Activated T-helper 9 cell treated with anti-CD3 and anti-CD28 coated beads, Interleukin-2, amount 50 U/mL, for 16 hours (primary cell): Measurements from ENCODE around the gene MS4A6A.
"Not testable (repeated sequence)": the region's sequence is repeated elsewhere in the genome, so short reads cannot be mapped to it uniquely, and the experiment has no call there.

Source experiments
- DNase-seq: peaks from one replicate; pipeline ENCODE4 v3.0.0-alpha.2; 2020; ENCODE audit warnings: low read depth

The MS4A6A gene, protein sequence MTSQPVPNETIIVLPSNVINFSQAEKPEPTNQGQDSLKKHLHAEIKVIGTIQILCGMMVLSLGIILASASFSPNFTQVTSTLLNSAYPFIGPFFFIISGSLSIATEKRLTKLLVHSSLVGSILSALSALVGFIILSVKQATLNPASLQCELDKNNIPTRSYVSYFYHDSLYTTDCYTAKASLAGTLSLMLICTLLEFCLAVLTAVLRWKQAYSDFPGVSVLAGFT

DNA sequence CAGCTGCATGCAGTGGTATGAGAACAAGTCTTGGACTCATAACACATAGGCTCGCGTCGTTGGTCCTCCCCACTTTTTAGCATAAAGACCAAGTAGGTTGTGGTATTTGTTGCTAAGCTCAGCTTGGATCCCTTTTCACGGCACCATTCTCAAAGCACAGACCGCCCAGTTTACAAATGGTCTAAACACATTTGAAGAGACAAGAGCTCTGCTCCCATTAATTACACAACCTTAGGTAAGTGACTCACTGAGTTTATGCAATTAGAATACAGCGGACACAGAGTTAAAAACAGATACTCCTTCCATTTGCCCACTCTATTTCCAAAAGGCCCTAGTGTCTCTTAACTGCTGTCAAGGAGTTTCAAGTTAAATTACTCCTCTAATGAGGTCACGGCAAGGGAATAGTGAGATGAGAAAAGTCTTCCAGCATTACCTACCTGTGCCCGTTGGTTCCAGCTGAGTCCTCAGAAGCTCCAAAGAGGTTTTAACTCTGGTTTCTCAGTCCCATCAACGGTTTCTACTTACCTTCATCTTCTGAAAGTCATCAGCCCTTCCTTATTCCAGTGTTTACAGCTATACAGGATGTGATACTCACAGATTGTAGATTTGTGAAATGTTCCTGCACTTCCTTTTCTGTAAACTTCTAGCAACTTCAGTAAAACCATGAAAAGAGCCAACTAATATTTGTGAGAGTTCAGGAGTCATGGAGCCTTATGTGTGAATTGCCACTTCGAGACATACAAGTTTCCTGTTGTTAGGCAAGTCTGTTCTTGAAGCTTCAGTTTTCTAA is at the start of gene MS4A6A:
Gene MS4A6A, minus strand, starts transcription at position 543 of the 790 bp plus-strand sequence. CDS start 1,356 bp downstream, outside the sequence.
- no peak for DNase-seq

DNA sequence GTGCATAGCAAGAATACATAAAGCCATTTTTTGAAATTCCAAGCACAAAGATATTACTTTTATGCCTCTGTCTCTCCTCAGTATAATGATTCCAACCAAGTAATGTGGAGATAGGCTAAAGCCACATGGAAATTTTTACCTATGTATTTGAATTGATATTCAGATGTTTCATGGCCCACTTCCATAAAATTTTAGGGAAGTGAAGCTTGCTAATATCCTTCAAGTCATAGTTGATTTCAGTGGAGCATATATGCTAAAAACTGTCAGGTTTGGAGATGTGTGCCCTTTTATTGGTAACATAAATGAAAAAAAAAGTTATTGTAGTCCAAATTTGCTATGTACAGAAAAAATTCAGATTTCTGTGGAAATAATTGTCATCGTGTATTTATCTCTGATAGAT is 47.8 kb upstream of the MS4A6A start:
- DNase-seq, result no peak

DNA sequence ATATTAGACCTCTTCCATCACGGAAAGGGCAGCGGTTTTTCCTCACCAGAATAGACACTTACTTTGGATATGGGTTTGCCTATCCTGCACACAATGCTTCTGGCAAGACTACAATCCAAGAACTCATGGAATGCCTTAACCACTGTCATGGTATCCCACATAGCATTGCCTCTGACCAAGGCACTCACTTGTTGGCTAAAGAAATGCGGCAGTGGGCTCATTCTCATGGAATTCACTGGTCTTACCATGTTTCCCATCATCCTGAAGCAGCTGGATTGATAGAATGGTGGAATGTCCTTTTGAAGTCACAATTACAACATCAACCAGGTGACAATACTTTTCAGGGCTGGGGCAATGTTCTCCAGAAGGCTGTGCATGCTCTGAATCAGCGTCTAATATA is 39.3 kb upstream of the MS4A6A start:
- DNase-seq, result no peak

DNA sequence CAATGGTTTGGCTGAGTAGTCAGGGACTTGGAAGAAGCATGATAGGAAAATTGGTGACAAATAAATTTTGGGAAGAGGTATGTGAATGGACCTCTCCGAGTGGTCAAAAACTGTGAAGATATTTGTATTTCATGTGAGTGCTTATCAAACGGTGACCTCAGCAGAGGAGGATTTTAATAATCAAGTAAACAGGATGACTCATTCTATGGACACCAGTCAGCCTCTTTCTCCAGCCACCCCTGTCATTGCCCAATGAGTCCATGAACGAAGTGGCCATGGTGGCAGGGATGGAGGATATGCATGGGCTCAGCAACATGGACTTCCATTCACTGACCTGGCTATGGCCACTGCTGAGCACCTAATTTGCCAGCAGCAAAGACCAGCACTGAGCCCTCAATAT is 38.8 kb upstream of the MS4A6A start:
- DNase-seq, result no peak

DNA sequence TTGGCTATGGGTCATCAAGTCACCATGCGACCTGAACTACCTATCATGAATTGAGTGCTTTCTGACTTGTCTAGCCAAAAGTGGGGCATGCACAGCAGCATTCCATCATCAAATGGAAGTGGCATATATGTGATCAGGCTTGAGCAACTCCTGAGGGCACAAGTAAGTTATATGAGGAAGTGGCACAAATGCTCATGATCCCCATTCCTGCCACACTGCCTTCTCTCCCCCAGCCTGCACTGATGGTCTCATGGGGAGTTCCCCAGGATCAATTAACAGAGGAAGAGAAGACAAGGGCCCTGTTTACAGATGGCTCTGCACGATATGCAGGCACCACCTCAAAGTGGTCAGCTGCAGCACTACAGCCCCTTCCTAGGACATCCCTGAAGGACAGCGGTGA is 38.3 kb upstream of the MS4A6A start:
- DNase-seq, result no peak

DNA sequence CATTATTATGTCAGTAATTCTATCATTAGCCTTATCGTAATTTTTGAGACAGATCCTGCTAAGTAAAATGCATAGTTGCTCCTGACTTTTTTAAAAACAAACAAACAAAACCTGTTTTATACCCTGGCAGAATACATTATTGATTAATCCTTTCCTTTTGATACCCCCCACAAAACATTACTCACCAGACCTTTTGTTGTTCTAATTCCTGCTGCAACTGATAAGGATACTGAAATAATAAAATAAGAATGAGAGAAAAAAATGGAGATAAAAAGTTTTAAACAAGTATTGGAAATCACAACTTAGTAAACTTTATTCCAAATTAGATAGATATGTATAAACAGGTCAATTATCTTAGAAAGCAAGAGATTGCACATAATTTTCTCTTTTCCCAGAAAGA is 31.5 kb upstream of the MS4A6A start:
- no peak for DNase-seq

DNA sequence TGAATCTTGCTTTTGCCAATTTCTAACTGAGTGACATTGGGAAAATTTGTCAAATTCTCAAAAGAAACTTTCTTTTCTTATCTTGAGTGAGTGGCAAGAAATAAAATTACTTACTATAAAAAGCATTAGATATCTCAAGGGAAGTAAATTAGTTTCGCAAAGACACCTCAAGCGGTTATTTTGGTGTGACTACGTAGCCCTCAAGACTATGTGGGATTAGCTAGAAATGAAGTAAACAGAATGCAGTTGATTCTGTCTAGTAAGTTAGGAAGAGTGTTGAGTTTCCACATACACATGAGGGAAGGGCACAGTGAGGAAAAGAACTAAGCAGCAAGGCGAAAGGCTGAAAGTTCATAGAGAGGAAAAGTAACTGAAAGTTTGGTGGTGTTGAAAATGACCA is 28.3 kb upstream of the MS4A6A start:
- DNase-seq, result no peak

DNA sequence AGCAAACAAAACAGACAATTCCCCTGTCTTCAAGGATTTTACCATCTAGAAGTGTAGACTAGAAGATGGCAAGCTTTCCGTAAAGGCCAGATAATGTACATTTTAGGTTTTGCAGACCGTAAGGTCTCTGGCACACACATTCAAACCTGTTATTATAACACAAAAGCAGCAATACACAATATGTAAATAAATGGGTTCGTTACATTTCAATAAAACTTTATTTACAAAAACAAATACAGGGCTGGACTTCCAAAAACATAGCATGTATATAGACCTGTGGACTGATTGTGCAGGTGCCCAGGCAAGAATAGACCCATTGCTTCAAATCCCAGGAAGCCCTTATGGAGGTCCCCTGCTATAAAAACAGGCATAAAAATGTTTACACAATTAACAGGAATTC is 27.1 kb upstream of the MS4A6A start:
- no peak for DNase-seq

DNA sequence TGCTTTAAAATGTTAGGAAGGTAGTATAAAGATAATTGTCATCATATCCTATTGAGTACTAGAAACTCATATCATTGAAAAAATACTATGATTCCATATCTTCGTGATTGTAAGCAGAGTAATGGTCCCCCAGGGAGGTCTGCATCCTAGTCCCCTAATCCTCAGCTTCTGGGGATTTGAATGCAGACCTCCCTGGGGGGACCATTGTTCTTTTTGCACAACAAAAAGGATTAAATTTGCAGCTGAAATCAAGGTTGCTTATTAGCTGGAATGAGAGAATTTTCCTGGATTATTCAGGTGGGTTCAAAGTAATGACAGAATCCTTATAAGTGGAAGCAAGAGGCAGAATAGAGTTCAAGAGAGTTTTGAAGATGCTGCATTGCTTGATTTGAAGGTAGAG is 26.1 kb upstream of the MS4A6A start:
- DNase-seq, result no peak

DNA sequence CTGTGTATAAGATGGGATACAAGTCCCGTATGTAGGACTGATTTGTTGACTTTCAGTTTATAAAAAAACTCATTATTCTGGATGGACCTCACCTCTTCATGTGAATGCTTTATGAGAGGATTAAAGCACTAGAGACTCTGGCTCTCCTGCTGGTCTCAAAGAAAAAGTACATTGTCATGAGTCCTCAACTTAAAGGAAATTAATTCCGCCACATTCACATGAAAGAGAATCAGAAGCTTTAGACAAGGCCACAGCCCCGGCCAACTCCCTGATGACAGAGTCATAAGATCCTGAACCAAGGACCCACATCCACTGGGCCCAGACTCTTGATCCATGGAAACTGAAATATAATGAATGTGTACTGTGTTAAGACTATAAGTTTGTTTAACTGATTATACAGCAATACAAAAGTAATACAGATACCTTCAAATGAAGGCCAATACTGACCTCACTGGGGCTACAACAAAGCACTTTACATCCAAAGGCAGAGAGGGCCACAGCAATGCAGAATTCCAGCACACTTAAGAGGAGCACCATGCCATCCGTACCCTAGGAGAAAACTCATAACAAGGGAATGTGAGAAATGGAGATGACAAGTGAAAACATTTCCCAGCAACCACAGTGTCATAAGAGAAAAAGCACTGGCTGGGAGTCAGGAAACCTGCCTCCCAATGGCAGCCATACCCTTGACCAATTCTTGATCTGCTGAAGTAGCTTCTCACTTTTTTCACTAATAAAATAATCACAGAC is 25.4 kb upstream of the MS4A6A start:
- DNase-seq, result no peak

DNA sequence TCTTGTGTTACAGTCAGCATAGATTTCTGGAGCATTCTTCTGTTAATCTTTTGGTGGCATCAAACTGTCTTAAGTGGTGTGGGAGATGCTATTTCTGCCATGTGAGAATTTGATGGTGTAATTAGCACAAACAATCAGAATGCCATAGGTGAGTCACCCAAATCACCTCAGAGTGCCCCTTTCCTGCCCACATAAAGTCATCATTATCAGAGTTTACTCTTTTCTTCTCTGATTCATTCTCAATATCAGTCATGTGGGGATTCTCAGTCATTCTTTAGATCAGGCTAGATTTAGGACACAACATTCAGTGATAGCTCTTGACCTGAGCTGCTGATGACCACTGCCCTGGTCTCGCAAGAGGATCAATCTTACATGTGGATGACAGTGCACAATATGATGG is 23.7 kb upstream of the MS4A6A start:
- no peak for DNase-seq

DNA sequence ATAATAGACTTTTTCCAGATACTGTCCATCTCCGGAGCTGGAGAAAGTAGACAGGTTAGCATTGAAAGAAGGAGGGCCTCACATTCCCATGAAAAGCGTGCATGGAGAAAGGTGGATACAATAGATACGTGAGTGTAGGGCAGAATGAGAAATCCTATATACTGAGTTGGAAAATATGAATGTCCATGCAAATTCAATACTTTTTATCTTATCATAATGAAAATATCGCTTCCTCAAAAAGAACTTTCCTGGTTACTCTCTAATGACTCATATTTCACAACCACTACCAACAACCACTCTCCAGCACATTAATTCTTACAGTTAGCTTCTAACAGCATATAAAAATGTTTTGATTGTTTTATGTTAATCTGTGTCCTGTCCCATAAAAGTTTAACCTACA is 22.0 kb upstream of the MS4A6A start:
- no peak for DNase-seq

DNA sequence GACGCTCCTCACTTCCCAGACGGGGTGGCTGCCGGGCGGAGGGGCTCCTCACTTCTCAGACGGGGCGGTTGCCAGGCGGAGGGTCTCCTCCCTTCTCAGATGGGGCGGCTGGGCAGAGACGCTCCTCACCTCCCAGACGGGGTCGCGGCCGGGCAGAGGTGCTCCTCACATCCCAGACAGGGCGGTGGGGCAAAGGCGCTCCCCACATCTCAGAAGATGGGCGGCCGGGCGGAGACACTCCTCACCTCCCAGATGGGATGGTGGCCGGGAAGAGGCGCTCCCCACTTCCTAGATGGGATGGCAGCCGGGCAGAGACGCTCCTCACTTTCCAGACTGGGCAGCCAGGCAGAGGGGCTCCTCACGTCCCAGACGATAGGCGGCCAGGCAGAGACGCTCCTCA is 18.5 kb upstream of the MS4A6A start:
- DNase-seq, result not testable (repeated sequence)

DNA sequence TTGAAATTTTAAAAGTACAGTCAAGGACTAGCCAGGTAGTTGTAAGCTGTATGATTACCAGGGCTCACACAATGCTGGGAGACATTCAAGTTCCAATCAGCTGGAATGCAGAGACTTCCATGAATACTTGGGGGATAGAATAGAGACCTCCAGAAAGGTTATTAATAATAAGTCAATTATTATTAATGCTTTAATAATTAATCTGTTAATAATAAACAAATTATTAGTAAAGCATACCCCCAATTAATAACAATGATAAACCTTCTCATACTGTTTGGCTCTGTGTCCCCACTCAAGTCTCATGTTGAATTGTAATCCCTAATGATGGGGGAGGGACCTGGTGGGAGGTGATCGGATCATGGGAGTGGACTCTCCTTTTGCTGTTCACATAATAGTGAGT is 14.6 kb upstream of the MS4A6A start:
- no peak for DNase-seq

DNA sequence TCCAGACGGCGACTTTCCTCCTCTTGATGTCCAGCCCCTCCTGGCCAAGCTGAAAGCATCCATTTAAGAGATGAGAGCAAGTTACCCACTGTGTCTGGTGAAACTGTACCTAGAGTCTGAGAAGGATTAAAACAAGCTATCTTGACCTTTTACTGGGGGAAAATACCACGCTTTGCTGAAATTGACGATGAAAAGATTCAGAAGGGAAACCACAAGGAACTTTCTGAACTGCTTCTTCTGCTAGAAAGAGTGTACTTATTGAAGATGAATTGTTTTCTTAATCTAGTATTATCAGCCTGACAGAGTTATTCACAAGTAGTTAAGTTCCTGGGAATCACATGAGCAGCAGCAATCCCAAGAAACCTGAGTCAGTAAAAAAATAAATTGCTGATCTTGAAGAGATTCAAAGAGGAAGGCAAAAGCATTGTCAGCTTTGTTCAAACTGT is 13.1 kb upstream of the MS4A6A start:
- no peak for DNase-seq

DNA sequence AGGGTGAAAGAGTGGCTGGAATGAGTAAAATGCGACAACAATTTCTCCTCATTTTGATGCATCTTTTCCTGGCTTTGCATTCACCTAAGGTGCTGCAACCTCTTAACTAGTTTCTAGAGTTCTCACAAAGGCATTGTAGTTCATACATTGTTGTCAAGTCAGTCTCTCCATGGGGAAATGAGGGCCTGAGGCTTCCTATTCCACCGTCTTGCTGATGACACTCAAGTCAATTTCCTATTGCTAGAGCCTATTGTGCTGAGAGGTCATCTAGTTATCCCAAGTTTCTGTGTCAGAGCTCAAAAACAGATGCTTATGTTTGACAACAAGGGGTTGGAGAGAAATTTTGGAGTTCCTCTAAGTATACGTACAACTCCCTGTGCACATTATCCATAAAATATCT is 11.6 kb upstream of the MS4A6A start:
- no peak for DNase-seq

DNA sequence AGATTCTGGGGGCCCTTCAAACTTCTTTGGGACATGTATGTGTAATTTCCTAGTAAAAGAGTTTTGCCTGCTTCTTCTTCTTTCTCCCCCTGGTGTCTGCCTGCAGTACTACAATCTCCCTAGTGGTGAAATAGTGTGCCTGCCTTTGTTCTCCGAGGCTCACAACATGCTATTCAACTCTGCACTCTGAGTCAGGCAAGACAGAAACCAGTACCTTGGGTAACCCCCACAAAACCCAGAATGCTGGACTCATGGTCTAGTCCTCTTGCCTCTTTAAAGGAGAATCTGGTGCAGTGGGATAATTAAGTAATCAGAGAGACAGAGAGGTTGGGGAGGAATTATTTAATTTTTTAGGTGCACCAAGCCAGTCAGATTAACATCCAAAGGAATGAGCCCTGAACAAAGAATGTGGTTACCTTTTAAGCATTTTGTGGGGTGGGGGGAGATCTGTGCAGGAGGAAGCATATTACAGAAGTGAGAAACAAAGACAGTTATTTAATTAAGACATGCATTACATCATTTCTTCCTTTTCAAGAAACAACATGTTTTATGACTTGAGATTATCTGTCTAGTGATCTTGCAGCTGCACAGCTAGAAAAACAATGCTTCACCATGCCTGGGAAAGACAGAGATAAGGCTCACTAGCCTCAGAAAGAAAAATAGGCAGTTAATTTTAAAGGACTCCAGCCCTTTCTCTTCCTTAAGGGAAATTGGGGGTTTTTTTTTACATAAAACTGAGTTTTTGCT is 11.0 kb upstream of the MS4A6A start:
- peak; percentile 27 for DNase-seq

DNA sequence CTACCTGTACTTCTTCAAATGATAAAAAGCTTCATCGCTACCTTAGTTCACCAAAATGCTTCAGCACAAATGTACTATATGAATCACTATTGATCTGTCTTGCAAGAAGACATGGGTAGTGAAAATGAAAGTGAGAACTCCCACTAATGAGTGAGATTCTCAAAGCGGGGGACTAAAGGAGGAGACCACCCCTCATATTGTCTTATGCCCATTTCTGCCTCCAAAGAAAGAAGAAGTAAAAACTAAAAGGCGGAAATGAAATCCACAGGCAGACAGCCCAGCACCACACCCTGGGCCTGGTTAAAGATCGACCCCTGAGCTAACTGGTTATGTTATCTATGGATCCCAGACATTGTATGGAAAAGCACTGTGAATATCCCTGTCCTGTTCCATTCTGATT is 9.7 kb upstream of the MS4A6A start:
- not testable (repeated sequence) for DNase-seq

DNA sequence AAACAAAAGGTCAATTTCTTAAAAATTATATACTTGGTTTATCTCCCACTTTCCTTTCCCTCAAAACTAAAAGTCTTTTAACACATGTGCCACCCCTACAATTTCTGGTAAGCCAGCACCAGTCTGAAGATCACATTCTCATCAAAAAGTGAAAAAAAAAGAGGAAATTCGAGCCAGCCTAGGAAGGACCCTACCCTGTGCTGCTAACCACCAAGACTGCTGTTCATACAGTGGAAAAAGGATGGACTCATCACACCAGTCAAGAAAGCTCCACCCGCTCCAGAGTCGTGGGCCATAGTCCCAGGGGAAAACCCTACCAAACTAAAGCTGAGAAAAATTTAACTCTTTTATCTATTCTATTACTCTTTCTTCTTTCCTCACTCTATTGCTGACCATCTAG is 5.6 kb upstream of the MS4A6A start:
- DNase-seq, result not testable (repeated sequence)

DNA sequence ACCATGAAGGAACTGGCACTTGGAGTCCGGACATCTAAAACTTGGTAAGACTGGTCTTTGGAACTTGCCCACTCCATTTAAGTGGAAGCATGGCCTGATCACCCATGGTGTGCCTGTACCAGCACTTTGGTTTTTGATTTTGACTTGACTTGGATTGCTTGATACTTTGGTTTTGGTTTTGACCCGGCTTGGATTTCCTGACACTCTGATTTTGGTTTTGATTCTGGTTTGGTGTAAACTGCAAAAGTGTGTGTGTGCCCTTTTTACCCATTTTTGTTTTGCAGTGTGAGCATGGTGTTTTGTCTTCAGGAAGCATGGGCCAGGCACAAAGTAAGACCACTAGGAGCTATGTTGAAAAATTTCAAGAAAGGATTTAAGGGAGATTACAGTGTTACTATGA is 3.2 kb upstream of the MS4A6A start:
- not testable (repeated sequence) for DNase-seq

DNA sequence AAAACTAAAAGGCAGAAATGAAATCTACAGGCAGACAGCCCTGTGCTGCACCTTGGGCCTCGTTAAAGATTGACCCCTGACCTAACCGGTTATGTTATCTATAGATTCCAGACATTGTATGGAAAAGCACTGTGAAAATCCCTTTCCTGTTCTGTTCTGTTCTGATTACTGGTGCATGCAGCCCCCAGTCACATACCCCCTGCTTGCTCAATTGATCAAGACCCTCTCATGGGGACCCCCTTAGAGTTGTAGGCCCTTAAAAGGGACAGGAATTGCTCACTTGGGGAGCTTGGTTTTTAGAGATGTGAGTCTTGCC is 2.6 kb upstream of the MS4A6A start:
- DNase-seq, result not testable (repeated sequence)

DNA sequence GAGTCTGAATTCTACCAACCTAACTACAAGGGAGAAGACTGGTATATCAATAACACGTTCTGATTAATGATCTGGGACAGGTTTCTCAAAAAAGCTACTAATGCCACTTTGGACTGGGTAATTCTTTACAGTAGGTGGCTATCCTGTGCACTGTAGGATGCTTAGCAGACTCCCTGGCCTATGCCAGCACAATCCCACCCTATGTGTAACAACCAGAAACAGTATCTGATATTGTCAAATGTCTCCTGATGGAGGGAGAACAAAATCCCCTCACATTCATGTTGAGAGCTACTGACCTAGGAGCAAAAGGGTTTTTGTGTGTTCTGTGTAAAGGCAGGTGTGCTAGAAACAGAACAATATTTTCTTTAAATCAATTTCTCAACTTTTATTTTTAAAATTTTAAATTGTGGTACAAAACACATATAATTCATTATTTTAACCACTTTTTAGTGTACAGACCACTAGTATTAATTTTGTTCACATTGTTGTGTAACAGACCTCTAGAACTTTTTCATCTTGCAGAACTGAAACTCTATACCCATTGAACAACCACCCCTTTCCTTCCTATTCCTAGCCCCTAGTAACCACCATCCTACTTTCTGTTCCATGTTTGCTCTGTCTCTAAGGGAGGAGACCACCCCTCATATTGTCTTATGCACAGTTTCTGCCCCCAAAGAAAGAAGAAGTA is 2.1 kb upstream of the MS4A6A start:
- no peak for DNase-seq
